ENCODE data around the gene SPATA7.

SPATA7 gene

DNA sequence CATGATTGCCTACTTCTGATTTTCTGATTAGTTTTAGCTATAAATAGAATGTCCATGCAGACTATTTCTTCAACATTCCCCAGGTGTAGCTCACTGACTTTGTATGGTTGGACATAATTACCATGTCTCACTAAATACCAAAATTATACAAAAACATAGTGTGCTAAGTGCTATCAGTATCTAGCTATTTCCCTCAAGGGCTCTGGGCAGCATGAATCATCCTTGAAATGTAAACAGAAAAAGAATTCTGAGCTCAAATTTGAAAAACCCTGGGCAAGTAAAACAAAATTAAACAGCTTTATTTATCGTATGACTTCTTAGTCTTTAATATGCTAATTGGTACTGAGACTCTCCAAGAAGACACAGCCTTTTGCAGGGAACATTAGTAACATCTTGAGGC lies 82.9 kb downstream of the SPATA7 start:
- DNase-seq (ENCODE audit: extremely low read depth, low read depth) = no peak
- H3K4me3 ChIP-seq (replicated peaks; ENCODE audit: low read depth, low read length) = no peak overlapping the region
- TF ChIP-seq, protein P1, sequence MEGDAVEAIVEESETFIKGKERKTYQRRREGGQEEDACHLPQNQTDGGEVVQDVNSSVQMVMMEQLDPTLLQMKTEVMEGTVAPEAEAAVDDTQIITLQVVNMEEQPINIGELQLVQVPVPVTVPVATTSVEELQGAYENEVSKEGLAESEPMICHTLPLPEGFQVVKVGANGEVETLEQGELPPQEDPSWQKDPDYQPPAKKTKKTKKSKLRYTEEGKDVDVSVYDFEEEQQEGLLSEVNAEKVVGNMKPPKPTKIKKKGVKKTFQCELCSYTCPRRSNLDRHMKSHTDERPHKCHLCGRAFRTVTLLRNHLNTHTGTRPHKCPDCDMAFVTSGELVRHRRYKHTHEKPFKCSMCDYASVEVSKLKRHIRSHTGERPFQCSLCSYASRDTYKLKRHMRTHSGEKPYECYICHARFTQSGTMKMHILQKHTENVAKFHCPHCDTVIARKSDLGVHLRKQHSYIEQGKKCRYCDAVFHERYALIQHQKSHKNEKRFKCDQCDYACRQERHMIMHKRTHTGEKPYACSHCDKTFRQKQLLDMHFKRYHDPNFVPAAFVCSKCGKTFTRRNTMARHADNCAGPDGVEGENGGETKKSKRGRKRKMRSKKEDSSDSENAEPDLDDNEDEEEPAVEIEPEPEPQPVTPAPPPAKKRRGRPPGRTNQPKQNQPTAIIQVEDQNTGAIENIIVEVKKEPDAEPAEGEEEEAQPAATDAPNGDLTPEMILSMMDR (IDR thresholded peaks at IDR 0.05; ENCODE audit: low read depth, low read length, missing control alignments) = no peak

DNA sequence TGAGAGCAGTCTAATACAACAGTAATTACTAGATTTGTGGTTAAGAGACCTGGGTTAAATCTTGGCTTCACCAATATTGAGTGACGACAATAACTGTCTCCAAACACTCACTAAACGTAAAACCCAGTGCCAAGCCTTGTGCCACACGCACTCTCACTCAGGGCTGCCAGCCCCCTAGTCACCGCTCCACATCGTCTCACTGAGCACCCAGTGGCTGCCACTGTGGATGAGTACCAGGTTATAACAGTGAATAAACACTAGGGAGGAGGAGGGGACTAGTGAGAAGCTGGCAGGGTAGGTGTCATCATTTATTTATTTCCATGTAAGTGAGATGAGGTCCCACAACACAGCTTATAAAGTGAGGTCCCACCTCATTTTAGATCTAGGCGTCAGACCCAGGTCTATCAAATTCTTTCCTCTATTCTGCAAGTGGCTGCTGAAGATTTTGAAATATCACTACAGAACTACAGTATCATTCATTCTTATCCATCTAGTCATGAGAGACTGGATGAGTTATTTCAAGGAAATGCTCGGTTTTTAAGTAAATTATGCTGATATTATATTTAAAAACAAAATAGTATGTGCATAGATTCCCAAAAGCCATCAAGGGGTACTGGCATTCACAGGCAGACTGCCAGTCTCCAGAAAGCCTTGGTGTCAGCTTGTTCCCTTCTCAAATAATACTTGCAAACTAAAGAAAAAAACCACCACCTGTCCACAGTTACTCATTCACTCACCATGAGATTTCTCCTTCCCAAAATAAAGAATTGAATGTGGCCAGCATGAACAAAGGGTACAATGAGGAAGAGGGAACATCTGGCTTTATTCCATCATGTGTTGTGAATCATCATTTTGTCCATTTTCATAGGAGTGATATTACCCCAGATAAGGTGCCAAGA lies 85.3 kb downstream of the SPATA7 start:
- DNase-seq (ENCODE audit: extremely low read depth, low read depth) = no peak
- no peak overlapping the region for H3K4me3 ChIP-seq (replicated peaks; ENCODE audit: low read depth, low read length)

DNA sequence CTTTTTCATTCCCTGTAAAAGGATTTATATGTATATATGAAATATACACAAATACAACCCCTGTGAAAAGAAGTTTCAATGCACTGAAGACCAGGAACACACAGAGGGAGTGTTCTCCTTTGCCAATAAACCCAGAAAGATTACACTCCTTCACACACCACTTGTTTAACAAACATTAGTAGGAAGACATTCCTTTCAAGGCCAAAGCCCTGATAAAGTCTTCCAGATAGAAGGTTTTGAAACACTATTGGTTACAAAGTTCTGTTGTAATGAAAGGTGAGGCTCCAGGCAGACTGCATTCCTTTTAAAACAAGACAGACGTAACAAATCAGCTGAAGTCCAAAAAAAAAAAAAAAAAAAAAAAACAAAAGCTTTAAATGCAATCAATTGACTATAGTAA lies 88.3 kb downstream of the SPATA7 start:
- TF ChIP-seq, protein P1 (IDR thresholded peaks at IDR 0.05; ENCODE audit: low read depth, low read length, missing control alignments) = no peak
- DNase-seq (ENCODE audit: extremely low read depth, low read depth) = no peak
- no peak overlapping the region for H3K4me3 ChIP-seq (replicated peaks; ENCODE audit: low read depth, low read length)

More for the DNA sequence above, 85.3 kb downstream of the SPATA7 start:
- TF ChIP-seq, protein P1 (IDR thresholded peaks at IDR 0.05; ENCODE audit: low read depth, low read length, missing control alignments) = no peak

DNA sequence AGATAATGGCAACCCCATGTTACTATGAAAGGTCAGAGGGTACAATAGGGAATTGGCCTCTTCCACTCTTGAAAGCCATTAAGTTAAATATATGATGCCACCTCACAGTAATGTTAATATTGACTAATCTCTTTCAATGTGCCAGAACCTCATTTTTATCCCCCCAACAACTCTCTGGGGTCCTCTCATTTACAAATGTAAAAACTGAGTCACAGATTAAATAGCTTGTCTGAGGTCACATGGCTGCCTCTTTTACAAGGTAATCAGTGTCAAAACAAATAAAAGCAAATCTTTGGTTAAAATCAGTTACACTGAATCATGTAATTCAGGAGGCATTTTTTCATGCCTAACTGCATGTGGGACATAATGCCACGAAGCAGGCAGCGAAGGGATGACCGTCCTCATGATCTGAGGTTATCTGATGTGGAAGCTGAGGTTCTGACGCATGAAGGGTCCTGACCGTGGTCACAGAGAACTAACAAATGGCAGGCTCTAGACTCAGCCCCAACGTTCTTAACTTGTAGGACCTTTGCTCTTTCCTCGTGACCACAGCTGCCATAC lies 90.8 kb downstream of the SPATA7 start:
- H3K4me3 ChIP-seq (replicated peaks; ENCODE audit: low read depth, low read length) = no peak overlapping the region
- TF ChIP-seq, protein P1 (IDR thresholded peaks at IDR 0.05; ENCODE audit: low read depth, low read length, missing control alignments) = no peak
- DNase-seq (ENCODE audit: extremely low read depth, low read depth) = no peak

DNA sequence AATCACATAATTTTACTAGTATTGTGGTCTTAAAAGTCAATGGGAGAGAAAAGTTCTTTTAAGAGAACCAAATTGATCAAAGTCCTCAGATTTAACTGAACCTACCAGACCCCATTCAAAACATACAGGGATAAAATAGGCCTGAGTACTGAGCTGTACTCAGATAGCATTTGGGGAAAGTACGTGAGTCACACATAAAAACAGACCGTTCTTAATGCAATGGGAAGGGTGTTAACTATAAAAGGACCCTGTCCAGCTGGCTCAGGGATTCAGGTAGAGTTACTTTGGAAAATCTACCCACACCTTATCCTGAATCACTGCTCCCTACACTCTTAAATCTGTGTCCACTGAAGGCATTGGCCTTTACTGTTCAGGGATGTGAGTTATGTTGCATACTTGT lies 91.4 kb downstream of the SPATA7 start:
- no peak overlapping the region for H3K4me3 ChIP-seq (replicated peaks; ENCODE audit: low read depth, low read length)
- TF ChIP-seq, protein P1 (IDR thresholded peaks at IDR 0.05; ENCODE audit: low read depth, low read length, missing control alignments) = no peak
- DNase-seq (ENCODE audit: extremely low read depth, low read depth) = no peak

DNA sequence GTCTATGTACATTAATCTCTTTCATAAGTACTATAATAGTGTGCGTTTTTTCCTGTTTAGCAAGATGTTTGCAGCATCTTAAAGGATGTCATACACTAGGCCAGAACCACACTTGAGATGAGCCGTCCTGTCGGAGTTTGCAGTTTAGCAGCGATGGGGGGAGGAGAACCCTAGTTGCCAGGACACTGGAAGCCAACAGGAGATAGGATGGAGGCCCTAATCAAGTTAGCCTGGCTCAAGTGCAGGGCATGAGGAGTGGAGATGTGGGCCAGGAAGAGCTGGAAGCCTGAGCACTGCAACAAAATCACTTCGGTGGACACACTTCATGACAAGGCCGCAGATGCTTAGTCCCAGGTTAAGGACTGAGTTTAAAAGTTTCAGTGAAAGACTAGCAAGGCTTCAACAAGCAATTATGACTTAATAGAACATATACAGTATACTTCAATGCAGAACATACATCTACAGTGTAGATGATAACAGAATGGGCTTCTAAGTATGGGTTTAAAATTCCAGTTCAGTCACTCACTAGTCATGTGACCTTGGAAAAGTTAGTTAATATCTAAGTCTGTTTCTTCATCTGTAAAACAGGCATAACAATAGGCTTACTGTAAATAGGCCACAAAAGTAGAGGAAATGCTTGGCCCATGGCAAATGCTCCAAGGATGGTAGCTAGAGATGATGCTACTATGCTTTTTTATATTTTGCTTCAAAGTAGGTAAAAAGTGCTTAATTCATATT lies 92.2 kb downstream of the SPATA7 start:
- no peak for DNase-seq (ENCODE audit: extremely low read depth, low read depth)
- no peak overlapping the region for H3K4me3 ChIP-seq (replicated peaks; ENCODE audit: low read depth, low read length)
- TF ChIP-seq, protein P1 (IDR thresholded peaks at IDR 0.05; ENCODE audit: low read depth, low read length, missing control alignments) = no peak

Measured in HFF-Myc (cell line).